HG02798 (cell line): ENCODE measurements around the gene TMEM38A.
"Not testable (repeated sequence)": the region's sequence is repeated elsewhere in the genome, so short reads cannot be mapped to it uniquely, and the experiment has no call there.

ENCODE experiments used
- ATAC-seq: cut with Tn5 transposase; IDR thresholded peaks from one replicate; pipeline ENCODE4 v1.9.1; 2021; ENCODE audit warnings: mild to moderate bottlenecking; ENCODE audit not compliant: unreplicated experiment, poor library complexity

Gene TMEM38A

GRCh38 chr19:16673231-16673630 is 12.3 kb downstream of the TMEM38A start:
- ATAC-seq: no peak

DNA sequence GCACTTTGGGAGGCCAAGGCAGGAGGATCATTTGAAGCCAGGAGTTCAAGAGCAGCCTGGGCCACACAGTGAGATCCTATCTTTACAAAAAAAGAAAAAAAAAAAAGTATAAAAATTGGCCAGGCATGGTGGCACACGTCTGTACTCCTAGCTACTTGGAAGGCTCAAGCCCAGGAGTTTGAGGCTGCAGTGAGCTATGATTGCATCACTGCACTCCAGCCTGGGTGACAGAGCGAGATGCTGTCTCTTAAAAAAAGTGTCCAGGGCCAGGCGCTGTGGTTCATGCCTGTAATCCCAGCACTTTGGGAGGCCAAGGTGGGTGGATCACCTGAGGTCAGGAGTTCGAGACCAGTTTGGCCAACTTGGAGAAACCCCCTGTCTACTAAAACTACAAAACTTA is 12.9 kb downstream of the TMEM38A start:
- not testable (repeated sequence) for ATAC-seq

DNA sequence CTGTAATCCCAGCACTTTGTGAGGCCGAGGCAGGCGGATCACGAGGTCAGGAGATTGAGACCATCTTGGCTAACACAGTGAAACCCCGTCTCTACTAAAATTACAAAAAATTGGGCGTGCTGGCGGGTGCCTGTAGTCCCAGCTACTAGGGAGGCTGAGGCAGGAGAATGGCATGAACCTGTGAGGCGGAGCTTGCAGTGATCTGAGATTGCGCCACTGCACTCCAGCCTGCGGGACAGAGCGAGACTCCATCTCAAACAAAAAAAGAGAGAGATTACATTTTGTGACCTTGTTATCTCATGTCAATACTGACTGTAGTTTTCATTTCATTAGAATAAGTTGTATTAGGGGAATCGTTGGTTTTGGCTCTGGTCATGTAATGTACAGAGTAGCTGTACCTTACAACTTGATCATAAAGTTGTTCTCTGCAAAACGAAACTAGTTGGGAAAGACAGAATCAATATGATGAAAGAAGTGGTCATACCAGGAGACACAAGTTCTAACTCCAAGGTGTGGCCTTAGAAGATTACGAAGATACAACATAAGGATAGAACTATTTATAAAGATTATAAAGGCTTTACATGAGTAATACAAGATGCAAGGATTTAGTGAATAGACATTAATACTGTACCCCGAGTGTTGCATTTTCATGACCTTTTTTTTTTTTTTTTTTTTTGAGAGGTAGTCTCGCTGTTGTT is 15.3 kb downstream of the TMEM38A start:
- ATAC-seq: no peak

- ATAC-seq: no peak
These were observed 16.1 kb downstream of the TMEM38A start for GRCh38 chr19:16677055-16677454.

DNA sequence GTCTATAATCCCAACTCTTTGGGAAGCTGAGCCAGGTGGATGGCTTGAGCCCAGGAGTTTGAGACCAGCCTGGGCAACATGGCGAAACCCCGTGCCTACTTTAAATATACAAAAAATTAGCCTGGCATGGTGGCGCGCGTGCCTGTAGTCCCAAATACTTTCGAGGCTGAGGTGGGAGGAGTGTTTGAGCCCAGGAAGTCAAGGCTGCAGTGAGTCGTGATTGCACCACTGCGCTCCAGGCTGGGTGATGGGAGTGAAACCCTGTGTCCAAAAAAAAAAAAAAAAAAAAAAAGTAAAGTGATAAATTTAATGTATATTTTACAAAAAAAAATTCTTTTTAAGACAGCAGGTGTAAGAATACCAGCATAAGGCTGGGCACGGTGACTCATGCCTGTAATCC is 17.6 kb downstream of the TMEM38A start:
- ATAC-seq: no peak

DNA sequence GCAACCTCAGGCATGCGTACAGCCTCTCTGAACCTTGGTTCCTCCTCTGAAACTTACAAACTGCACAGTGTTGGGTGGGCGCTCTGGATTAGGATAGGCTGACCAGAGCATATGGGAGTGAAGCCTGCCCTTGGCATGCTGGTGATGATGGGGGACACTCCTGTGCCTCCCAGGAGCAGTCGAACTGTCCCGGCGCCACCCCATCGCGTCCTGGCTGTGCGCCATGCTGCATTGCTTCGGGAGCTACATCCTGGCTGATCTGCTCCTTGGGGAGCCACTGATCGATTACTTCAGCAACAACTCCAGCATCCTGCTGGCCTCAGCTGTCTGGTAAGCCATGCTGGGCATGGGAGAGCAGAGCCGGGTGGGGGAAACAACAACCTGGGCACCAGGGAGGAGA is 18.9 kb downstream of the TMEM38A start:
- ATAC-seq: no peak

GRCh38 chr19:16682539-16682938 is 21.6 kb downstream of the TMEM38A start:
- ATAC-seq: no peak

GRCh38 chr19:16684216-16684615 is 23.3 kb downstream of the TMEM38A start:
- ATAC-seq: no peak

- ATAC-seq: no peak
These were observed 27.1 kb downstream of the TMEM38A start for GRCh38 chr19:16688084-16688483.

DNA sequence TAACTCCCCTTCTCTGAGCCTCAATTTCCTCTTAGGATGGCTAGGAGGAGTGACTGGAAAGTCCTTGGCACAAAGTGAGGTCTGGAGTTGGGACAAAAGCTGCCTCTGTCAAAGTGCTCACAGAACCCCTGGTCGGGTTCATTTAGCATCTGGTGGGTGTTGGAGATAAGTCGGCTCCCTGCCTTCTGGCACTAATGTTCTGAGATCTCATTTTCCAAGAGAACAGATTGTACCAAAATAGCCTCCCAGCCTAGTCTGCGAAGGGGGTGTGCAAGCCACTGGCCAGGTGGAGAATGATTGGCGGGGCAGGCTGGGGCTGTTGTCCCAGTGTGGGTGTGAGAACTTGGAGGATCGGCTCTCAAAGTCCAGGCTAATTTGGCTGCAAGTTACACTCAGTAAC is 38.0 kb downstream of the TMEM38A start:
- ATAC-seq: no peak

DNA sequence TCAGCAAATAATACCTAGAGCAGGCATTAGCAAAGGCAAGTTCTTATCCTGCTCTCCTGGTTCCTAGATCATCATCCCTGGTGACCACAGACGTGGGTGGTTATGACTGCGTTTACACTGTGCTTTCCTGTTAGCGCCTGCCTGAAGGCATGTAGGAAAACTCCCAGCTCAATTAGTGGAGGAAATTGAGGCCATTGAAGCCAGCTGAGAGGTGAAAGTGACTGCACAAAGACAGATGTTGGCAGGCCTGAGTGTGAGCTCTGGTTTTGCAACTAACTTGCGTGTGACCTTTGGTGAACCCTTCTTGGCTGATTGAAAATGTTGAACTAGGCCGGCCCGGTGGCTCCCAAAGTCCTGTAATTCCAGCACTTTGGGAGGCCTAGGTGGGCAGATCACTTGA is 41.2 kb downstream of the TMEM38A start:
- ATAC-seq: no peak

GRCh38 chr19:16703677-16704076 is 42.7 kb downstream of the TMEM38A start:
- no peak for ATAC-seq

DNA sequence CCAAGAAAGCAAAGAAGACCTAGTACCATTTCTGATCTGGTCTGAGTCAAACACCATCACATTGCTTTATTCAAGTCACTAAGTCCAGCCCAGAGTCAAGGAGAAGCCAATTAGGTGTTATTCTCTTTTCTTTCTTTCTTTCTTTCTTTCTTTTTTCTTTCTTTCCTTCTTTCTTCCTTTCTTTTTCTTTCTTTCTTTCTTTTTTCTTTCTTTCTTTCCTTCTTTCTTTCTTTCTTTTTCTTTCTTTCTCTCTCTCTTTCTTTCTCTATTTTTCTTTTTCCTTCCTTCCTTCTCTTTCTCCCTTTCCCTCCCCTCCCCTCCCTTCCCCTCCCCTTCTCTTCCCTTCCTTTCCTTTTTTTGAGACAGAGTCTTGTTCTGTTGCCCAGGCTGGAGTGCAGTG is 49.9 kb downstream of the TMEM38A start:
- ATAC-seq: not testable (repeated sequence)

GRCh38 chr19:16712295-16712694 is 51.4 kb downstream of the TMEM38A start:
- not testable (repeated sequence) for ATAC-seq

DNA sequence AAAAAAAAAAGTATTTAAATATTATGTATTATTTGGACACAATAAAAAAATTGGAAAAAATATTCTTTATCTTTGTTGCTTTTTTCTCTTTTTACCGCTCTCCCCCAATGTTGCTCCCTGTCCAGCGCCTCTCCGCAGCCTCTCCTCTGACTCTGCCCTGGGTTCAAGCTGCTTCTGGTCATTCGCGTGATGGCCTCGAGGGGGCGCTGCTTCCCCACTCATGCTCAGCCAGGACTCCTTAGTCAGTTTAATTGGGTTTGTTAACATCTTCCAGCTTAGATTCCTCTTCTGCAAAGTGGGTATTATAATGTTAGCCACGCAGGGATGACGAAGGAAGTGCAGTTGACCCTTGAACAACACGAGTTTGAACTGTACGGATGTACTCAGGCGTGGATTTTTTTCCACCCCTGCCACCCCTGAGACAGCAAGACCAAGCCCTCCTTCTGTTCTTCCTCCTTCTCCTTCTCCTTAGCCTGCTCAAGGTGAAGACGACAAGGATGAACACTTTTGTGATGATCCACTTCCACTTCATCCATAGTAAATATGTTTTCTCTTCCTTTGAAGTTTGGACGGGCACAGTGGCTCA is 53.9 kb downstream of the TMEM38A start:
- ATAC-seq: no peak

GRCh38 chr19:16715611-16716010 is 54.7 kb downstream of the TMEM38A start:
- no peak for ATAC-seq

DNA sequence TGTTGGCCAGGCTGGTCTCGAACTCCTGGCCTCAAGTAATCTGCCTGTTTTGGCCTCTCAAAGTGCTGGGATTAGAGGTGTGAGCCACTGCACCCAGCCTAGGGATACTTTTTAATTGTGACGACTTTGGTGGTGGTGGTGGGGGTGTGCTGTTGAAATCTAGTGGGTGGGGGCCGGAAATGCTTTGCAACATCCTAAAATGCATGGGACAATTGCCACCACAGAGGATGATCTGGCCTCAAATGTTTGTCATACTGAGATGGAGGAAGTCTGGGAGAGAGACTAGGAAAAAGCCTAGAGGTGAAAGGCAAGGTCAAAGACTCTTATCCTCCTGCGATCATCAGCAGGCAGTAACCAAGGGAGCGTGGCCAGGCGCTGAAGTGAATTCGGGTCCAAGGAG is 60.1 kb downstream of the TMEM38A start:
- no peak for ATAC-seq

- ATAC-seq: no peak
These were observed 61.7 kb downstream of the TMEM38A start for GRCh38 chr19:16722591-16722990.

DNA sequence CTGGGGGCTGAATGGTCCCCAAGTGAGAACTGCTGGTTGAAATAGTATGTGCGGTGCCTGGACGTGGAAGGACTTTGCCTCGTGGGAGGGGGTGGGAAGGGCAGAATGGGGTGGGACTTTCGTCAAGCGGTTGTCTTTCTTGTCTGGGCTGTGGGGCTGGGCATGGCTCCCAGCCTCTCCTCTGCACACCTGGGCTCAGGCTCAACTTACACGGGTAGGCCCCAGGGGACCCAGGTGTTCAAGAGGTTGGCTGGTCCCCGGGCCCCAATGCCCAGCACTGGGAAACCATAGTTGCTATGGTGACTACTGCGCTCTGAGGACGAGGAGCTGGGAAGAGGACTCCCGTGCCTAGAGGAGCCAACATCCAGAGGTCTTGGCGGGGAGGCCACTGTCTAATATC is 66.0 kb downstream of the TMEM38A start:
- ATAC-seq: no peak

GRCh38 chr19:16735650-16736266 is 74.8 kb downstream of the TMEM38A start:
- ATAC-seq: not testable (repeated sequence)

DNA sequence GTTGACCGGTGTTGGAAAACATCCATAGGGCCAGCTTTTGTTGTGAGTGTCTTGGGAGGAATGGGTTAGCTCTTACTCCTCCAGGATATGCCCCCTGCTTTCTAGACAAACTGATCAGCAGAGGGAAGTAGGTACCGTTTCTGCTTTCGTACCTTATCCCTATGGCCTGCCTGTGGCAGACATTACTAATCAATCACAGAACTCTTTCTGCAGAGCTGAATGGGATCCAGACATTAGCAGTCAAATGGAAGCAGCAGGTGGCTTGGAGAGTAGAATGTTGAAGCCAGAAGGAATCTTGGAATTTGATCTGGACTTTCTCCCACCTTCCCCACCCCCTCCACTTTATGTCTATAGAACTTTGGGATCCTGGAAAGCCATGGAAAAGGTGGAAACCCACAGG is 75.8 kb downstream of the TMEM38A start:
- ATAC-seq: no peak

GRCh38 chr19:16737911-16738310 is 77.0 kb downstream of the TMEM38A start:
- ATAC-seq: no peak
